Hematopoietic multipotent progenitor cell treated with erythropoietin and hydrocortisone succinate and interleukin-3 and kit ligand, for 4 days (in vitro differentiated cells): ENCODE data around the gene VTCN1.
"Not testable (repeated sequence)": the region's sequence is repeated elsewhere in the genome, so short reads cannot be mapped to it uniquely, and the experiment has no call there.

Experiments
- DNase-seq: peaks from one replicate; pipeline ENCODE4 v3.0.0-alpha.2; 2015

The VTCN1 gene, protein sequence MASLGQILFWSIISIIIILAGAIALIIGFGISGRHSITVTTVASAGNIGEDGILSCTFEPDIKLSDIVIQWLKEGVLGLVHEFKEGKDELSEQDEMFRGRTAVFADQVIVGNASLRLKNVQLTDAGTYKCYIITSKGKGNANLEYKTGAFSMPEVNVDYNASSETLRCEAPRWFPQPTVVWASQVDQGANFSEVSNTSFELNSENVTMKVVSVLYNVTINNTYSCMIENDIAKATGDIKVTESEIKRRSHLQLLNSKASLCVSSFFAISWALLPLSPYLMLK

GRCh38 chr1:117210831-117211261, at the start of gene VTCN1:
Gene VTCN1, minus strand, starts transcription at chr1:117210927. Its CDS starts 72 bp downstream, at chr1:117210855.
- DNase-seq = no peak

- no peak for DNase-seq
Observed at GRCh38 chr1:117258791-117259190, 48.1 kb upstream of the VTCN1 start.

GRCh38 chr1:117258075-117258474, 47.3 kb upstream of the VTCN1 start:
- not testable (repeated sequence) for DNase-seq

- no peak for DNase-seq
Observed at GRCh38 chr1:117257291-117257690, 46.6 kb upstream of the VTCN1 start.

GRCh38 chr1:117250061-117250606, 39.4 kb upstream of the VTCN1 start:
- no peak for DNase-seq

GRCh38 chr1:117244971-117245370, 34.2 kb upstream of the VTCN1 start:
- no peak for DNase-seq

- no peak for DNase-seq
Observed at GRCh38 chr1:117244306-117244705, 33.6 kb upstream of the VTCN1 start.

- DNase-seq = no peak
Observed at GRCh38 chr1:117241512-117241911, 30.8 kb upstream of the VTCN1 start.

- DNase-seq = no peak
Observed at GRCh38 chr1:117240547-117240946, 29.8 kb upstream of the VTCN1 start.

GRCh38 chr1:117239467-117239866, 28.7 kb upstream of the VTCN1 start:
- no peak for DNase-seq

DNA sequence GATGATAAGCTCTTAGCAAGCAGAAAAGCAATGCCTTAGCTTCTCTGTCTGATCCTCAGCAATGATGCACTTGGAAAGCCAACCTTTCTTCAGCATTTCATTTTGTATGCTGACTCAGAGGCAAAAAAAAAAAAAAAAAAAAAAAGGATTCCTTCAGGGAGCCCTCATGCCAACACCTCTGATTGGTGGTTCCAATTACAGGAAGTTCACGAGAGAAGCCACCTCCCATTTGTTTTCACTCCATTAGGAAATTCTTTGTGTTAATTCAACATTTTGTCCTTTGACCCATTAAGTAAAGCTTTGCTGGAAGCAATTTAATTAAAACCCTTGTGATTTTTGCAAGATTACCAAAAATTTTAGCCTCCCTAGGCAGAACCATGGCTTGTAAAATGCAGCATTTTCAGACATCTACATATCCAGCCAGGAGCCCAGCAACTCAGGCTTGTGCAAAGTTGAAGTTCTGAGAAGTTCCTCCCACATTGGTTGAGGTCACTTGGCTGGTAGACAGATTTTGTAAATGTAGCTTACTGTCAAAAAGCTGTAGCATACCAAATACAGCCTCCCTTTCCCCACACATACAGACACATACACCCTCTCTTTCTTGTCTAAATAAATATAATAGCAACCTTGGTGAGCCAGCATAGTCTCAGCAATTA, 27.1 kb upstream of the VTCN1 start:
- DNase-seq = no peak

DNA sequence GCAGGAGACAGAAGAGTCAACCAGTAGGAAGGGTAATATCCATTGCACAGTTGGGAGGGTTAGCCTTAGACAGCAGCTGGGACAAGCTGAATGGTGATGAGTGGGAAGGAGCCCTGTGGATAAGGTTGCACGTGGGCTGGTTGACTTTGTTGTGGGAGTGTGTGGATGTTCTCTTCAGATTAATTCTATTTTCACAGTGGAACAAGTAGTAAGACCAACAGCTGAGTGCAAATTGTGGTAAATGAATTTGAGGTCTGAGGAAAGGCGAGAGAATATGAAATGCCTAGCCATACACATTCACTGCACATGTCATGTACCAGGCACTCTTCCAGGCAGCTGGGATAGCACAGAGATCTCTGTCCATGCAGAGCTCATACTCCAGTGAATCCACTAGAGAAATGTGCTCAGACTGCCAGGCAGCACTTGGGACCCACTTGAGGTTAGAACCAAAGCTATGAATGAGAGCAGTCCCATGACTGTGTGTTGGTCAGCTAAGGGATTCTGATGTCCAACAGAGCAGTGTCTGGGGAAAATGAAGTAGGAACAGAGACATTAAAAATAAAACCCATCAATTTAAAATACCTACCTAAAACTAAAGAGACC, 25.2 kb upstream of the VTCN1 start:
- DNase-seq = no peak

DNA sequence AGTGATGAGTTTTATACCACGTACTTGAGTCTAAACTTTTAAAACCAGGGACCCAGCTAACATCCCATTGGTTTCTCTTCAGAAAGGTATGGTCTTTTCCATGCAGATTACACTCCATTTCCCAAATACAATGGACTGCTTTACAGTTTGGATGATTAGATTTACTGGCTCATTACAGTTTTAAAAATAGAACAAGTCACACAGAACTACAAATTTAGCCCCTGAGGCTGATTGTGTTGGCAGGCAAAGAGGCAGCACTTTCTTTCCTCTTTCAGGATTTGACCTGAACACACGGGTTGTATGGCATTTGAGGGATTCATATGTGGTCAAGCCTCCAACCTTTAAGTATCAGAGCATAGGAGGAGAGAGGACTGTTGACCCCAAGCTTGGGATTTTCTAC, 21.8 kb upstream of the VTCN1 start:
- no peak for DNase-seq

GRCh38 chr1:117231748-117232373, 21.1 kb upstream of the VTCN1 start:
- peak; percentile 12 for DNase-seq

- no peak for DNase-seq
Observed at GRCh38 chr1:117231312-117231711, 20.6 kb upstream of the VTCN1 start.

- DNase-seq = no peak
Observed at GRCh38 chr1:117229217-117229616, 18.5 kb upstream of the VTCN1 start.

DNA sequence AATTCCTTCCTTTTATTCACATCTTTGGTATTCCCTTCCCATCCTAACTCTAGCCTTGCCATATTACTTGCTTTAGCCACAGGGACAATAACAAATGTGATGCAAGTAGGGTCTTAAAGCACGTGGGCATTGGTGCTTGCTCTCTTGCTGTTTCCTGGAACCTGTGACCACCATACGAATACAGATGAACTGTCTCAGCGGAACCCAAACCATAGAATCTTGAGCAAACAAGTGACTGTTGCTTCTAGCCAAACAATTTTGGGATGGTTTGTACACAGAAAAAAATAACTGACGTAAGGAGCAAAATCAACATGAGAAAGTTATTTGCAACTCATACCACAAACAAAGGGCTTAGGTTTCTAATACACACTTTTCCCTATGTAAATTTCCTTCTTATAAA, 15.2 kb upstream of the VTCN1 start:
- DNase-seq = no peak

DNA sequence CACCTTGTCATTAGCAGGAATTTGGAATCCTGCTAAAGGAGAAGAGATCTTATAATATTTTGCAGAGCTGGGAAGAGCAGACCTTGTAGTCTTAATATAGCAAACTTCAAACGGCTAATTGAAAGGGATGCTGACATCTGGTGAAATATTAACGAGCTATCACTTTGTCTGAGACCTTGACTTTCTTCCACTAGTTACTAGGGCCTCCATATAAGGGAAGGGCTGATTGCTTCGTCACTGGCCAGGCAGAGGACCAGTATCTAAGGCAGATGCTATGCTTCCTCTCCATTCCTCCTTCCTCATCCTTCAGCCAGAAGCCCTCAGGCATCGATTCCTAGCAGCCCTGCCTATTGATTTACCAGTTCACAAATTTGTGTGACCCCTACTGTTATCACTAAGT, 6.0 kb upstream of the VTCN1 start:
- no peak for DNase-seq

GRCh38 chr1:117215733-117216462, 5.2 kb upstream of the VTCN1 start:
- DNase-seq = no peak

- DNase-seq = no peak
Observed at GRCh38 chr1:117215019-117215418, 4.3 kb upstream of the VTCN1 start.

DNA sequence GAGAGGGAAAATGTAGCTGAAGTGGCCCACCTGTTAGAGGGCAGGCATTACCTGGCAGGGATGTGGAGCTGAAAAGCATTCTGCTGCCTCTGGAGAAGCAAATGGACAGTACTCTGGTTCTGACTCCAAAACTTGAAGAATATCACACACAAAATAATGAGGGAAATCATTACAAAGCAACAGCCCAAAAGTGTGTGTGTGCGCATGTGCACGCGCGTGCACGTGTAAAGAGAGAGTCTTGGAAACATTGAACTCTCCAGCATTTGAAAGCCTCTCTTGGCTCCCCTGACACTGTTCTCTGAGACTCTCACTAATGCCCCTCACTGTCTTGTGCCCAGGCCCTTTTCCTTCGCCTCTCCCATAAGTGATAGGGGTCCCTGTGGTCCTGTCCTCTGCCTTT, 2.3 kb upstream of the VTCN1 start:
- no peak for DNase-seq

DNA sequence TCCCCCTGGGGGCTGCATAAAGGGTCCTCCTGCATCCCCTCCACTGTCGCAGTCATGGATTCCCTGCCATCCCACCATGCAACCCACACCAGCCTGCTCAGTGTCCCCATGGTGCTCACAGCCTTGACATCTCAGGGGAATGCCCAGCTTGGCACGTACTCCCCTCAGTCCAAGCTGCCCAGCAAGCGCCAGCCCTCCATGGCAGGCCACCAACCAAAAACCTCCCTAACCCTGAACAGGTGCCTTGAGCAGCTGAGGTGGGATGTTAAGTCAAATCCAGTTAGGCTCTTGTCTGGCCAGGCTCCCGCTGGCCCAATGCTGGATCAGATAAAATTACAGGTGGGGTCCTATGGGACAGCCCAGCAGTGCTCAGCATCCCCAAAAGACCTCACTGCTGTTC, 341 bp downstream of the VTCN1 start:
- DNase-seq = no peak

GRCh38 chr1:117209094-117209493, 1.6 kb downstream of the VTCN1 start:
- no peak for DNase-seq
